Measurements from ENCODE around the gene IGFBP2. TPM values are rescaled to one million over a fixed set of nuclear protein-coding genes. Genes with fewer than 3 reads are reported as not detected.

Gene IGFBP2
- total and polyA plus RNA-seq, 4 experiments from 2014 or later, result not detected

GRCh38 chr2:216603884-216604245 is 29.4 kb upstream of the IGFBP2 start:
- H3K9me3 ChIP-seq (ENCODE audit: control insufficient read depth in 1 of 2, low read length in 2 of 2), result no peaks in the 10 kb centered on the region
- peaks cover 4 to 21% of the 10 kb centered on the region in 2 donors for H3K27me3 Mint-ChIP-seq
- CTCF ChIA-PET (ENCODE audit: partially characterized antibody), result no interaction called here
- H3K4me3 Mint-ChIP-seq, result no peak overlapping the region
- POLR2A ChIA-PET (ENCODE audit: partially characterized antibody), result no interaction called here
- no peaks in the 10 kb centered on the region for H3K9me3 Mint-ChIP-seq
- H3K27me3 ChIP-seq (ENCODE audit: insufficient read depth, low read length), result no peaks in the 10 kb centered on the region
- H3K27ac ChIP-seq (ENCODE audit: low read depth, low read length), result no peak overlapping the region
- H3K36me3 ChIP-seq (ENCODE audit: insufficient read depth, low read length), result no peaks in the 10 kb centered on the region
- no peak for DNase-seq
- no peak overlapping the region for H3K27ac Mint-ChIP-seq
- H3K4me3 ChIP-seq (ENCODE audit: low read length in 2 of 2), result no peak overlapping the region
- intact Hi-C loops (cut with micrococcal nuclease), result no loop called here
- H3K36me3 Mint-ChIP-seq, result no peaks in the 10 kb centered on the region
- H3K4me1 ChIP-seq (ENCODE audit: insufficient read depth, low read length), result no peaks in the 10 kb centered on the region
- peaks cover 0 to 10% (median 7%) of the 10 kb centered on the region in 4 donors for H3K4me1 Mint-ChIP-seq

- H3K4me1 Mint-ChIP-seq, result peaks cover 0 to 10% (median 7%) of the 10 kb centered on the region in 4 donors
- H3K4me3 Mint-ChIP-seq, result no peak overlapping the region
- Histone ChIP-seq H3K27ac (ENCODE audit: low read depth, low read length) (no peak overlapping the region), H3K4me3 (ENCODE audit: low read length in 2 of 2) (no peak overlapping the region), H3K36me3 (ENCODE audit: insufficient read depth, low read length) (no peaks in the 10 kb centered on the region), H3K4me1 (ENCODE audit: insufficient read depth, low read length) (no peaks in the 10 kb centered on the region), H3K27me3 (ENCODE audit: insufficient read depth, low read length) (no peaks in the 10 kb centered on the region), H3K9me3 (ENCODE audit: control insufficient read depth in 1 of 2, low read length in 2 of 2) (no peaks in the 10 kb centered on the region)
- no peaks in the 10 kb centered on the region for H3K36me3 Mint-ChIP-seq
- no peak for DNase-seq
- intact Hi-C loops (cut with micrococcal nuclease), result no loop called here
- no peak overlapping the region for H3K27ac Mint-ChIP-seq
- ChIA-PET POLR2A (ENCODE audit: partially characterized antibody) (no interaction called here), CTCF (ENCODE audit: partially characterized antibody) (no interaction called here)
- no peaks in the 10 kb centered on the region for H3K9me3 Mint-ChIP-seq
- H3K27me3 Mint-ChIP-seq, result peaks cover 2 to 19% of the 10 kb centered on the region in 2 donors
Measured at GRCh38 chr2:216604458-216604857, 28.8 kb upstream of the IGFBP2 start.

DNA sequence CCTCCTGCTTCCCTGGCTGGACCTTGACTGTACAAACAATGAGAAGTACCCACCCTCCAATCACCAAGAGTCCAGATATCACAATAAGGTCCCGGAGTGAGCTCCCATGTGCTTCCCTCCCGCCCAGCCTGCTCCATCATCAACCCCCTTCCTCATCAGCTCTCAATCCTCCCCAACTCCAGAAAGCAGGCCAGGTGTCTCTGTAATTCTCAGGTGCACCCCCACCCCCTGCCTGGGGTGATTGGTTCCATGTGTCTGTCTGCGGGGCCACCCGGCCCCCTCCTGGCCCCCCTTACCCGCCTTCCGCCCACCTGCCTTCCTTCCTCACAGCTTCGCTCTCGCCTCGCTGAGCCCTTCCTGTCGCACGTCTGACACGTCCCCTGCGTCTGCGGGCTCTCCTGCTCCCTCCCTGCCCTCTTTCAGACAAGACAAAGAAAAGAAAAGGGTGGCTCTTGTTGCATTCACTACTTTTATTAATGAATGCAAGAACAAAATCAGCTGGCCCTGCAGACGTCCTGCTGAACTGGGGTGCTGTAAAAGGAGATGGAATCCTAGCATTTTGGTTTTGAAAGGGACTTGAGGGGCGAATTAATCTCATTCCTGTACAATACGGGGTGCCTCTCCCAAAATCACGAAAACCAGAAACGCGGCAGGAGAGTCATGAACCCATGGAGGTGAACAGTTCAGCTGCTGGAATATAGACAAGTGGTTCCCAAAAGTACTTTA is 26.5 kb upstream of the IGFBP2 start:
- peaks cover 5 to 14% of the 10 kb centered on the region in 2 donors for H3K27me3 Mint-ChIP-seq
- ChIA-PET POLR2A (ENCODE audit: partially characterized antibody) (no interaction called here), CTCF (ENCODE audit: partially characterized antibody) (no interaction called here)
- Histone ChIP-seq H3K27me3 (ENCODE audit: insufficient read depth, low read length) (no peaks in the 10 kb centered on the region), H3K27ac (ENCODE audit: low read depth, low read length) (no peak overlapping the region), H3K4me3 (ENCODE audit: low read length in 2 of 2) (no peak overlapping the region), H3K36me3 (ENCODE audit: insufficient read depth, low read length) (no peaks in the 10 kb centered on the region), H3K9me3 (ENCODE audit: control insufficient read depth in 1 of 2, low read length in 2 of 2) (no peaks in the 10 kb centered on the region), H3K4me1 (ENCODE audit: insufficient read depth, low read length) (no peaks in the 10 kb centered on the region)
- intact Hi-C loops (cut with micrococcal nuclease), result no loop called here
- peaks cover 0 to 10% (median 7%) of the 10 kb centered on the region in 4 donors for H3K4me1 Mint-ChIP-seq
- H3K36me3 Mint-ChIP-seq, result no peaks in the 10 kb centered on the region
- peak overlapping the region in 1 of 7 donors; percentile 29 for H3K27ac Mint-ChIP-seq
- peak overlapping the region in 3 of 8 donors; percentile 17 to 60 (median 47) for H3K4me3 Mint-ChIP-seq
- no peaks in the 10 kb centered on the region for H3K9me3 Mint-ChIP-seq
- DNase-seq, result peak in 1 of 5 donors; percentile 2

GRCh38 chr2:216607277-216607560 is 26.0 kb upstream of the IGFBP2 start:
- no peak overlapping the region for H3K4me3 ChIP-seq (ENCODE audit: low read length in 2 of 2)
- Mint-ChIP-seq H3K4me3 (no peak overlapping the region), H3K4me1 (peaks cover 0 to 10% (median 7%) of the 10 kb centered on the region in 4 donors), H3K27ac (no peak overlapping the region), H3K36me3 (no peaks in the 10 kb centered on the region), H3K9me3 (no peaks in the 10 kb centered on the region), H3K27me3 (peaks cover 5 to 14% of the 10 kb centered on the region in 2 donors)
- DNase-seq, result no peak
- ChIA-PET POLR2A (ENCODE audit: partially characterized antibody) (no interaction called here), CTCF (ENCODE audit: partially characterized antibody) (no interaction called here)
- no peaks in the 10 kb centered on the region for H3K27me3 ChIP-seq (ENCODE audit: insufficient read depth, low read length)
- intact Hi-C loops (cut with micrococcal nuclease), result no loop called here
- no peaks in the 10 kb centered on the region for H3K4me1 ChIP-seq (ENCODE audit: insufficient read depth, low read length)
- no peak overlapping the region for H3K27ac ChIP-seq (ENCODE audit: low read depth, low read length)
- no peaks in the 10 kb centered on the region for H3K36me3 ChIP-seq (ENCODE audit: insufficient read depth, low read length)
- H3K9me3 ChIP-seq (ENCODE audit: control insufficient read depth in 1 of 2, low read length in 2 of 2), result no peaks in the 10 kb centered on the region

DNA sequence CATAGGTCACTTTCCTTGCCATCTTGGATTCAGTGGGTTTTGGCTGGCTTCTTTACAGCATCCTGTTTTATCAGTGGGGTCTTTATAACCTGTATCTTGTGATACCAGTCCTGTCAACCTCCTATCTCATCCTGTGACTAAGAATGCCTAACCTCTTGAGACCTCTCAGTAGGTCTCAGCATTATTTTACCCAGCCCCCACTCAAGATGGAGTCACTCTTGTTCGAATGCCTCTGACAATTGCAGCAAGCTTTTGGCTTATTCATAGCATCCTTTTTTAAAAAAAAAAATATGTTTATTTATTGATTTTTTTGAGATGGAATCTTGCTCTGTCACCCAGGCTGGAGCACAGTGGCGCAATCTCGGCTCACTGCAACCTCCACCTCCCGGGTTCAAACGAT is 24.7 kb upstream of the IGFBP2 start:
- no peak overlapping the region for H3K27ac ChIP-seq (ENCODE audit: low read depth, low read length)
- Mint-ChIP-seq H3K27ac (no peak overlapping the region), H3K36me3 (peaks cover 0 to 4% of the 10 kb centered on the region in 2 donors), H3K27me3 (peaks cover 5 to 15% of the 10 kb centered on the region in 2 donors), H3K4me1 (peaks cover 0 to 10% (median 7%) of the 10 kb centered on the region in 4 donors), H3K4me3 (no peak overlapping the region), H3K9me3 (peaks cover 0 to 3% (median 0%) of the 10 kb centered on the region in 8 donors)
- no peak for DNase-seq
- ChIA-PET POLR2A (ENCODE audit: partially characterized antibody) (no interaction called here), CTCF (ENCODE audit: partially characterized antibody) (no interaction called here)
- H3K36me3 ChIP-seq (ENCODE audit: insufficient read depth, low read length), result no peaks in the 10 kb centered on the region
- no peaks in the 10 kb centered on the region for H3K9me3 ChIP-seq (ENCODE audit: control insufficient read depth in 1 of 2, low read length in 2 of 2)
- H3K27me3 ChIP-seq (ENCODE audit: insufficient read depth, low read length), result no peaks in the 10 kb centered on the region
- H3K4me1 ChIP-seq (ENCODE audit: insufficient read depth, low read length), result no peaks in the 10 kb centered on the region
- H3K4me3 ChIP-seq (ENCODE audit: low read length in 2 of 2), result no peak overlapping the region
- intact Hi-C loops (cut with micrococcal nuclease), result no loop called here

DNA sequence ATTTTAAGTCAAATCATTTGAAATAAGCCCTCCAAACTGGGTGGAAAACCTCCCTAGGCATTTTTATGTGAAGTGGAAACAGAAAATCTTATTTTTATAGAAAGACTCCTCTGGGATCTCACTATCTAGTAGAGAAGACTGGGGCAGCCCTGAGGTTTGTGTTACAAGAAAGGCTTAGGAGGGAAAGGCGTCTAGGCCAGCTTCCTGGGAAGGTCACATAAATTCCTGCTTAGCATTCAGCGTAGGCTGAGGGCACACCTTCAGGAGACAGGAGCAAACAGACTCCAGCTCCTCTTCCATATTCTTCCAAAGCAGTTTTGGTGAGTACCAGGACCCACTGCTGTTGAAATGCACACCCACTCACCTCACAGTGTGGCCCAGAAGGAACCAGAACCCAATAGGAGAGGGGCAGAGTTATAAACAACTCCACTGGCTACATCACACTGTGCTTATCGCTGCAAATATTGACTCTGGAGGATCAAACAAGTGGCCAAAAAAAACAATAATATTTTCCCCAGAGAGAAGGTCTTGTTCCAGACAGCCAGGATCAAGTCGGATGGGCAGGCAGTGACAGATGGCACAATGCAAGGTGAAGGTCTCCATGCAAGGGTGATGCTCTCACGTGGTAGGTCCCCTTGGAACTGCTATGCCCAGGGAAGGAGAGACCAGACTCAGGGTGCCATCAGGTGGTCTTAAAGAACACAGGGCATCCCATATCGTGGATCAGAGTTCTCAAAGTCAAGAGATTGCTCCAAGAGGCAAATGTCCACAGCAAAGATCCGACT is 17.7 kb upstream of the IGFBP2 start:
- Mint-ChIP-seq H3K27me3 (peaks cover 9 to 13% of the 10 kb centered on the region in 2 donors), H3K36me3 (peaks cover 0 to 4% of the 10 kb centered on the region in 2 donors), H3K4me3 (no peak overlapping the region), H3K27ac (peak overlapping the region in 1 of 7 donors; percentile 29), H3K9me3 (peaks cover 0 to 4% (median 0%) of the 10 kb centered on the region in 8 donors), H3K4me1 (no peaks in the 10 kb centered on the region)
- intact Hi-C loops (cut with micrococcal nuclease), result no loop called here
- H3K36me3 ChIP-seq (ENCODE audit: insufficient read depth, low read length), result no peaks in the 10 kb centered on the region
- no peaks in the 10 kb centered on the region for H3K9me3 ChIP-seq (ENCODE audit: control insufficient read depth in 1 of 2, low read length in 2 of 2)
- no peaks in the 10 kb centered on the region for H3K27me3 ChIP-seq (ENCODE audit: insufficient read depth, low read length)
- no peak overlapping the region for H3K27ac ChIP-seq (ENCODE audit: low read depth, low read length)
- ChIA-PET CTCF (ENCODE audit: partially characterized antibody) (no interaction called here), POLR2A (ENCODE audit: partially characterized antibody) (no interaction called here)
- H3K4me3 ChIP-seq (ENCODE audit: low read length in 2 of 2), result no peak overlapping the region
- H3K4me1 ChIP-seq (ENCODE audit: insufficient read depth, low read length), result no peaks in the 10 kb centered on the region
- no peak for DNase-seq

- POLR2A ChIA-PET (ENCODE audit: partially characterized antibody), result no interaction called here
- H3K4me3 ChIP-seq (ENCODE audit: low read length in 2 of 2), result no peak overlapping the region
- peaks cover 0 to 4% (median 0%) of the 10 kb centered on the region in 8 donors for H3K9me3 Mint-ChIP-seq
- no peak for DNase-seq
- H3K4me1 Mint-ChIP-seq, result no peaks in the 10 kb centered on the region
- no peak overlapping the region for H3K27ac Mint-ChIP-seq
- no peaks in the 10 kb centered on the region for H3K27me3 ChIP-seq (ENCODE audit: insufficient read depth, low read length)
- H3K4me3 Mint-ChIP-seq, result no peak overlapping the region
- no peaks in the 10 kb centered on the region for H3K9me3 ChIP-seq (ENCODE audit: control insufficient read depth in 1 of 2, low read length in 2 of 2)
- no peaks in the 10 kb centered on the region for H3K36me3 ChIP-seq (ENCODE audit: insufficient read depth, low read length)
- no peak overlapping the region for H3K27ac ChIP-seq (ENCODE audit: low read depth, low read length)
- H3K36me3 Mint-ChIP-seq, result peaks cover 0 to 4% of the 10 kb centered on the region in 2 donors
- CTCF ChIA-PET (ENCODE audit: partially characterized antibody), result no interaction called here
- intact Hi-C loops (cut with micrococcal nuclease), result no loop called here
- peaks cover 9 to 13% of the 10 kb centered on the region in 2 donors for H3K27me3 Mint-ChIP-seq
- no peaks in the 10 kb centered on the region for H3K4me1 ChIP-seq (ENCODE audit: insufficient read depth, low read length)
Measured at GRCh38 chr2:216616083-216616678, 17.0 kb upstream of the IGFBP2 start.

Data from CD4-positive, alpha-beta memory T cell (primary cell).